ENCODE results near the gene PLEKHG3. TPM values are rescaled to one million over a fixed set of nuclear protein-coding genes. Genes with fewer than 3 reads are reported as not detected.
"Not testable (repeated sequence)": the region's sequence is repeated elsewhere in the genome, so short reads cannot be mapped to it uniquely, and the experiment has no call there.

PLEKHG3 gene
- total and polyA plus RNA-seq, 2 donors (not counting 1 experiment from before 2014, with no cell fraction given): 0.17 to 3.0 TPM

- Histone ChIP-seq H3K4me3 (replicated peaks in 1 of 4; ENCODE audit: control extremely low read depth in 1 of 4, insufficient read depth in 1 of 4, low read depth in 3 of 4, low read length in 4 of 4) (no peak overlapping the region), H4K20me1 (ENCODE audit: control insufficient read depth, extremely low read depth, insufficient read depth, low read length) (no peaks in the 10 kb centered on the region), H3K9me3 (ENCODE audit: control insufficient read depth, insufficient read depth, low read depth, low read length) (no peaks in the 10 kb centered on the region), H3K27ac (ENCODE audit: insufficient read depth, low read length) (no peak overlapping the region), H3K79me2 (ENCODE audit: control insufficient read depth, insufficient read depth, low read length) (no peaks in the 10 kb centered on the region), H3K4me1 (ENCODE audit: control insufficient read depth, extremely low read depth, insufficient read depth, low read length) (no peaks in the 10 kb centered on the region), H3K36me3 (ENCODE audit: control insufficient read depth, insufficient read depth, low read length) (no peaks in the 10 kb centered on the region), H3K4me2 (ENCODE audit: extremely low read depth, insufficient read depth, low read length) (no peak overlapping the region), H3K27me3 (ENCODE audit: control insufficient read depth, insufficient read depth, low read length) (peaks cover 6% of the 10 kb centered on the region), H2AFZ (ENCODE audit: low read length) (no peak overlapping the region), H3K9ac (ENCODE audit: insufficient read depth, low read length) (no peak overlapping the region)
- DNase-seq (ENCODE audit: low read depth in 2 of 2): no peak
- TF ChIP-seq CTCF (conservative IDR thresholded peaks at IDR 0.05 in 1 of 2, IDR thresholded peaks at IDR 0.05 in 1 of 2; ENCODE audit: low read depth in 1 of 2, low read length in 2 of 2) (no peak), EZH2 (IDR thresholded peaks at IDR 0.05; ENCODE audit: low read length, missing control alignments) (no peak)
Measured at GRCh38 chr14:64688031-64688430, 16.2 kb upstream of the PLEKHG3 start.

GRCh38 chr14:64688811-64689281, 15.4 kb upstream of the PLEKHG3 start:
- Histone ChIP-seq H3K79me2 (ENCODE audit: control insufficient read depth, insufficient read depth, low read length) (no peaks in the 10 kb centered on the region), H2AFZ (ENCODE audit: low read length) (no peak overlapping the region), H3K4me1 (ENCODE audit: control insufficient read depth, extremely low read depth, insufficient read depth, low read length) (no peaks in the 10 kb centered on the region), H4K20me1 (ENCODE audit: control insufficient read depth, extremely low read depth, insufficient read depth, low read length) (no peaks in the 10 kb centered on the region), H3K27ac (ENCODE audit: insufficient read depth, low read length) (no peak overlapping the region), H3K9ac (ENCODE audit: insufficient read depth, low read length) (no peak overlapping the region), H3K27me3 (ENCODE audit: control insufficient read depth, insufficient read depth, low read length) (peaks cover 7% of the 10 kb centered on the region), H3K36me3 (ENCODE audit: control insufficient read depth, insufficient read depth, low read length) (no peaks in the 10 kb centered on the region), H3K9me3 (ENCODE audit: control insufficient read depth, insufficient read depth, low read depth, low read length) (no peaks in the 10 kb centered on the region), H3K4me3 (replicated peaks in 1 of 4; ENCODE audit: control extremely low read depth in 1 of 4, insufficient read depth in 1 of 4, low read depth in 3 of 4, low read length in 4 of 4) (no peak overlapping the region), H3K4me2 (ENCODE audit: extremely low read depth, insufficient read depth, low read length) (no peak overlapping the region)
- DNase-seq (ENCODE audit: low read depth in 2 of 2): no peak
- TF ChIP-seq CTCF (conservative IDR thresholded peaks at IDR 0.05 in 1 of 2, IDR thresholded peaks at IDR 0.05 in 1 of 2; ENCODE audit: low read depth in 1 of 2, low read length in 2 of 2) (no peak), EZH2 (IDR thresholded peaks at IDR 0.05; ENCODE audit: low read length, missing control alignments) (no peak)

- TF ChIP-seq EZH2 (IDR thresholded peaks at IDR 0.05; ENCODE audit: low read length, missing control alignments): no peak
- TF ChIP-seq CTCF (conservative IDR thresholded peaks at IDR 0.05 in 1 of 2, IDR thresholded peaks at IDR 0.05 in 1 of 2; ENCODE audit: low read depth in 1 of 2, low read length in 2 of 2): no peak
- H3K4me2 ChIP-seq (ENCODE audit: extremely low read depth, insufficient read depth, low read length): no peak overlapping the region
- H4K20me1 ChIP-seq (ENCODE audit: control insufficient read depth, extremely low read depth, insufficient read depth, low read length): no peaks in the 10 kb centered on the region
- no peaks in the 10 kb centered on the region for H3K36me3 ChIP-seq (ENCODE audit: control insufficient read depth, insufficient read depth, low read length)
- no peak for DNase-seq (ENCODE audit: low read depth in 2 of 2)
- no peaks in the 10 kb centered on the region for H3K9me3 ChIP-seq (ENCODE audit: control insufficient read depth, insufficient read depth, low read depth, low read length)
- no peak overlapping the region for H2AFZ ChIP-seq (ENCODE audit: low read length)
- no peaks in the 10 kb centered on the region for H3K79me2 ChIP-seq (ENCODE audit: control insufficient read depth, insufficient read depth, low read length)
- peaks cover 10% of the 10 kb centered on the region for H3K27me3 ChIP-seq (ENCODE audit: control insufficient read depth, insufficient read depth, low read length)
- H3K9ac ChIP-seq (ENCODE audit: insufficient read depth, low read length): no peak overlapping the region
- no peak overlapping the region for H3K4me3 ChIP-seq (replicated peaks in 1 of 4; ENCODE audit: control extremely low read depth in 1 of 4, insufficient read depth in 1 of 4, low read depth in 3 of 4, low read length in 4 of 4)
- no peaks in the 10 kb centered on the region for H3K4me1 ChIP-seq (ENCODE audit: control insufficient read depth, extremely low read depth, insufficient read depth, low read length)
- H3K27ac ChIP-seq (ENCODE audit: insufficient read depth, low read length): no peak overlapping the region
Measured at GRCh38 chr14:64689289-64689688, 14.9 kb upstream of the PLEKHG3 start.

GRCh38 chr14:64690607-64691006, 13.6 kb upstream of the PLEKHG3 start:
- not testable (repeated sequence) for H3K36me3 ChIP-seq (ENCODE audit: control insufficient read depth, insufficient read depth, low read length); H2AFZ ChIP-seq (ENCODE audit: low read length); DNase-seq (ENCODE audit: low read depth in 2 of 2); H3K9me3 ChIP-seq (ENCODE audit: control insufficient read depth, insufficient read depth, low read depth, low read length); H3K79me2 ChIP-seq (ENCODE audit: control insufficient read depth, insufficient read depth, low read length); H3K27ac ChIP-seq (ENCODE audit: insufficient read depth, low read length); H3K4me3 ChIP-seq (replicated peaks in 1 of 4; ENCODE audit: control extremely low read depth in 1 of 4, insufficient read depth in 1 of 4, low read depth in 3 of 4, low read length in 4 of 4); H3K4me1 ChIP-seq (ENCODE audit: control insufficient read depth, extremely low read depth, insufficient read depth, low read length); H3K9ac ChIP-seq (ENCODE audit: insufficient read depth, low read length); H4K20me1 ChIP-seq (ENCODE audit: control insufficient read depth, extremely low read depth, insufficient read depth, low read length); H3K4me2 ChIP-seq (ENCODE audit: extremely low read depth, insufficient read depth, low read length)
- H3K27me3 ChIP-seq (ENCODE audit: control insufficient read depth, insufficient read depth, low read length): peaks cover 19% of the 10 kb centered on the region

Data from fibroblast of lung (primary cell).